HEK293 (cell line): ENCODE data around the gene MCTP1.

Experiments used
- PBX3 ChIP-seq: sonication (generic); formaldehyde crosslinking; IDR thresholded peaks from 2 replicates; pipeline ENCODE4 v1.8.1; 2022; ENCODE audit warnings: mild to moderate bottlenecking, moderate library complexity, missing genetic modification reagents
- SETDB1 ChIP-seq: IDR thresholded peaks from one replicate; pipeline ENCODE4 v1.6.1; 2017; ENCODE audit warnings: mild to moderate bottlenecking, low read length, moderate library complexity, mixed read lengths; ENCODE audit not compliant: insufficient read length
- SP7 ChIP-seq: fragments of 450-650 bp; formaldehyde crosslinking; IDR thresholded peaks from 2 replicates; pipeline ENCODE4 v1.5.1; 2016; ENCODE audit warnings: missing biosample characterization, missing genetic modification characterization
- YY1 ChIP-seq: fragments of 450-650 bp; formaldehyde crosslinking; IDR thresholded peaks from 2 replicates; pipeline ENCODE4 v1.5.1; 2018; ENCODE audit warnings: missing biosample characterization, missing genetic modification characterization
- ZBTB1 ChIP-seq: fragments of 450-650 bp; formaldehyde crosslinking; IDR thresholded peaks from 2 replicates; pipeline ENCODE4 v1.5.1; 2016; ENCODE audit warnings: missing biosample characterization, missing genetic modification characterization
- ZFP3 ChIP-seq: fragments of 450-650 bp; formaldehyde crosslinking; IDR thresholded peaks from 2 replicates; pipeline ENCODE4 v1.5.1; 2016; ENCODE audit warnings: low read depth, missing biosample characterization, missing genetic modification characterization
- ZFP69B ChIP-seq: fragments of 450-650 bp; formaldehyde crosslinking; IDR thresholded peaks from 2 replicates; pipeline ENCODE4 v1.5.1; 2016; ENCODE audit warnings: missing biosample characterization, missing genetic modification characterization
- ZNF24 ChIP-seq: fragments of 450-650 bp; formaldehyde crosslinking; IDR thresholded peaks from 2 replicates; pipeline ENCODE4 v1.5.1; 2016; ENCODE audit warnings: missing biosample characterization, missing genetic modification characterization
- ZNF549 ChIP-seq: fragments of 450-650 bp; IDR thresholded peaks from 2 replicates; pipeline ENCODE4 v1.5.1; 2018; ENCODE audit warnings: missing biosample characterization, missing genetic modification characterization, mild to moderate bottlenecking, inconsistent platforms, moderate library complexity
- ZNF660 ChIP-seq: fragments of 450-650 bp; IDR thresholded peaks from 2 replicates; pipeline ENCODE4 v1.5.1; 2018; ENCODE audit warnings: missing biosample characterization, mild to moderate bottlenecking, missing genetic modification characterization
- ZNF785 ChIP-seq: fragments of 450-650 bp; formaldehyde crosslinking; IDR thresholded peaks from 2 replicates; pipeline ENCODE4 v1.5.1; 2016; ENCODE audit warnings: missing biosample characterization, missing genetic modification characterization
- TF ChIP-seq, protein P1 (sequence below): fragments of 450-650 bp; formaldehyde crosslinking; IDR thresholded peaks from 2 replicates; pipeline ENCODE4 v1.5.1; 2016; ENCODE audit warnings: missing biosample characterization, missing genetic modification characterization
- TF ChIP-seq, protein P2 (sequence below): fragments of 450-650 bp; formaldehyde crosslinking; IDR thresholded peaks from 2 replicates; pipeline ENCODE4 v1.5.1; 2016; ENCODE audit warnings: missing biosample characterization, missing genetic modification characterization
- TF ChIP-seq, protein P3 (sequence below): fragments of 450-650 bp; formaldehyde crosslinking; IDR thresholded peaks from 2 replicates; pipeline ENCODE4 v1.5.1; 2016; ENCODE audit warnings: missing biosample characterization, missing genetic modification characterization

DNA sequence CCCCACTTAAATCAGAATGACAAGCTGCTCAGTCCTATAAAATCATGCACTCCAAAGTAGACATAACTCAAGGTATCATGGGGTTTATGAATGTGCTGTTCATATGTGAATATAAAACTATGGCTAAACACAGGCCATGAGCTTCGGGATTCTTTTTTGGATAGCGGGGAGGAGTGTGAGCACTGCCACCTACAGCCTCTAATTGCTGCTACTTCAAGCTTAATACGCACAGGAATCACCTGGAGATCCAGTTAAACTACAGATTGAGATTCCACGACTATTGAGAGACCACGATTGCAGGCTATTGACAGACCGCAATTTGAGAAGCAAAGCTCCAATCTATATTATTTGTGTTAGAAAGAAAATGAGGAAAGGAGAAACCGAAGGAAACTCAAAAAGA, 231.6 kb downstream of the MCTP1 start:
- TF ChIP-seq, protein P1, sequence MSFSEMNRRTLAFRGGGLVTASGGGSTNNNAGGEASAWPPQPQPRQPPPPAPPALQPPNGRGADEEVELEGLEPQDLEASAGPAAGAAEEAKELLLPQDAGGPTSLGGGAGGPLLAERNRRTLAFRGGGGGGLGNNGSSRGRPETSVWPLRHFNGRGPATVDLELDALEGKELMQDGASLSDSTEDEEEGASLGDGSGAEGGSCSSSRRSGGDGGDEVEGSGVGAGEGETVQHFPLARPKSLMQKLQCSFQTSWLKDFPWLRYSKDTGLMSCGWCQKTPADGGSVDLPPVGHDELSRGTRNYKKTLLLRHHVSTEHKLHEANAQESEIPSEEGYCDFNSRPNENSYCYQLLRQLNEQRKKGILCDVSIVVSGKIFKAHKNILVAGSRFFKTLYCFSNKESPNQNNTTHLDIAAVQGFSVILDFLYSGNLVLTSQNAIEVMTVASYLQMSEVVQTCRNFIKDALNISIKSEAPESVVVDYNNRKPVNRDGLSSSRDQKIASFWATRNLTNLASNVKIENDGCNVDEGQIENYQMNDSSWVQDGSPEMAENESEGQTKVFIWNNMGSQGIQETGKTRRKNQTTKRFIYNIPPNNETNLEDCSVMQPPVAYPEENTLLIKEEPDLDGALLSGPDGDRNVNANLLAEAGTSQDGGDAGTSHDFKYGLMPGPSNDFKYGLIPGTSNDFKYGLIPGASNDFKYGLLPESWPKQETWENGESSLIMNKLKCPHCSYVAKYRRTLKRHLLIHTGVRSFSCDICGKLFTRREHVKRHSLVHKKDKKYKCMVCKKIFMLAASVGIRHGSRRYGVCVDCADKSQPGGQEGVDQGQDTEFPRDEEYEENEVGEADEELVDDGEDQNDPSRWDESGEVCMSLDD (tag by site-specific recombination), result no peak
- TF ChIP-seq YY1 (tag by site-specific recombination) (no peak), ZNF24 (tag by site-specific recombination) (no peak), ZNF549 (no peak), ZBTB1 (no peak), SETDB1 (no peak), PBX3 (CRISPR knock-in tag) (no peak), SP7 (tag by site-specific recombination) (no peak), ZFP3 (no peak), ZNF660 (no peak), ZFP69B (tag by site-specific recombination) (no peak), ZNF785 (tag by site-specific recombination) (no peak)
- TF ChIP-seq, protein P2, sequence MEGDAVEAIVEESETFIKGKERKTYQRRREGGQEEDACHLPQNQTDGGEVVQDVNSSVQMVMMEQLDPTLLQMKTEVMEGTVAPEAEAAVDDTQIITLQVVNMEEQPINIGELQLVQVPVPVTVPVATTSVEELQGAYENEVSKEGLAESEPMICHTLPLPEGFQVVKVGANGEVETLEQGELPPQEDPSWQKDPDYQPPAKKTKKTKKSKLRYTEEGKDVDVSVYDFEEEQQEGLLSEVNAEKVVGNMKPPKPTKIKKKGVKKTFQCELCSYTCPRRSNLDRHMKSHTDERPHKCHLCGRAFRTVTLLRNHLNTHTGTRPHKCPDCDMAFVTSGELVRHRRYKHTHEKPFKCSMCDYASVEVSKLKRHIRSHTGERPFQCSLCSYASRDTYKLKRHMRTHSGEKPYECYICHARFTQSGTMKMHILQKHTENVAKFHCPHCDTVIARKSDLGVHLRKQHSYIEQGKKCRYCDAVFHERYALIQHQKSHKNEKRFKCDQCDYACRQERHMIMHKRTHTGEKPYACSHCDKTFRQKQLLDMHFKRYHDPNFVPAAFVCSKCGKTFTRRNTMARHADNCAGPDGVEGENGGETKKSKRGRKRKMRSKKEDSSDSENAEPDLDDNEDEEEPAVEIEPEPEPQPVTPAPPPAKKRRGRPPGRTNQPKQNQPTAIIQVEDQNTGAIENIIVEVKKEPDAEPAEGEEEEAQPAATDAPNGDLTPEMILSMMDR (tag by site-specific recombination), result no peak
- TF ChIP-seq, protein P3, sequence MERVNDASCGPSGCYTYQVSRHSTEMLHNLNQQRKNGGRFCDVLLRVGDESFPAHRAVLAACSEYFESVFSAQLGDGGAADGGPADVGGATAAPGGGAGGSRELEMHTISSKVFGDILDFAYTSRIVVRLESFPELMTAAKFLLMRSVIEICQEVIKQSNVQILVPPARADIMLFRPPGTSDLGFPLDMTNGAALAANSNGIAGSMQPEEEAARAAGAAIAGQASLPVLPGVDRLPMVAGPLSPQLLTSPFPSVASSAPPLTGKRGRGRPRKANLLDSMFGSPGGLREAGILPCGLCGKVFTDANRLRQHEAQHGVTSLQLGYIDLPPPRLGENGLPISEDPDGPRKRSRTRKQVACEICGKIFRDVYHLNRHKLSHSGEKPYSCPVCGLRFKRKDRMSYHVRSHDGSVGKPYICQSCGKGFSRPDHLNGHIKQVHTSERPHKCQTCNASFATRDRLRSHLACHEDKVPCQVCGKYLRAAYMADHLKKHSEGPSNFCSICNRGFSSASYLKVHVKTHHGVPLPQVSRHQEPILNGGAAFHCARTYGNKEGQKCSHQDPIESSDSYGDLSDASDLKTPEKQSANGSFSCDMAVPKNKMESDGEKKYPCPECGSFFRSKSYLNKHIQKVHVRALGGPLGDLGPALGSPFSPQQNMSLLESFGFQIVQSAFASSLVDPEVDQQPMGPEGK (tag by site-specific recombination), result no peak
